Astrocyte (in vitro differentiated cells and primary cell): ENCODE data around the gene SNPH. TPM values are rescaled to one million over a fixed set of nuclear protein-coding genes. Genes with fewer than 3 reads are reported as not detected.

Experiments
- DNase-seq: peaks from one replicate; pipeline ENCODE4 v3.0.0-alpha.2; 2010; ENCODE audit warnings: low read depth
- FAIRE-seq: peaks from 2 replicates; lab custom pipeline; 2011; peaks lifted over from hg19 to GRCh38; lab: Jason Lieb, UNC
- H2AFZ ChIP-seq: 2 replicates; pipeline ENCODE4 v1.6.0; 2012; ENCODE audit warnings: low read depth, low read length, inconsistent platforms
- H3K27ac ChIP-seq: 2 replicates; pipeline ENCODE4 v1.5.1; 2011; ENCODE audit warnings: low read depth, low read length, inconsistent platforms
- H3K27me3 ChIP-seq: 2 replicates; pipeline ENCODE4 v1.6.0; 2011; ENCODE audit warnings: low read length, inconsistent platforms; ENCODE audit not compliant: insufficient read depth
- H3K36me3 ChIP-seq: 2 replicates; pipeline ENCODE4 v1.5.1; 2011; ENCODE audit warnings: low read length, inconsistent platforms; ENCODE audit not compliant: insufficient read depth
- H3K4me1 ChIP-seq: 2 replicates; pipeline ENCODE4 v1.5.1; 2011; ENCODE audit warnings: low read length, inconsistent platforms; ENCODE audit not compliant: insufficient read depth
- H3K4me2 ChIP-seq: 2 replicates; pipeline ENCODE4 v1.6.0; 2012; ENCODE audit warnings: low read length, inconsistent platforms
- H3K4me3 ChIP-seq: 2 replicates; pipeline ENCODE4 v1.5.1; 2011; ENCODE audit warnings: low read depth, mild to moderate bottlenecking, low read length, inconsistent platforms; ENCODE audit not compliant: insufficient read depth
- H3K79me2 ChIP-seq: 2 replicates; pipeline ENCODE4 v1.6.0; 2012; ENCODE audit warnings: mild to moderate bottlenecking, low read length, inconsistent platforms; ENCODE audit not compliant: insufficient read depth
- H3K9ac ChIP-seq: 2 replicates; pipeline ENCODE4 v1.6.0; 2012; ENCODE audit warnings: mild to moderate bottlenecking, low read length, inconsistent platforms
- H3K9me3 ChIP-seq: 2 replicates; pipeline ENCODE4 v1.5.1; 2012; ENCODE audit warnings: low read depth, mild to moderate bottlenecking, low read length, inconsistent platforms; ENCODE audit not compliant: insufficient read depth
- H4K20me1 ChIP-seq: 2 replicates; pipeline ENCODE4 v1.6.0; 2012; ENCODE audit warnings: low read length, inconsistent platforms; ENCODE audit not compliant: insufficient read depth
- H3K27ac Mint-ChIP-seq: one replicate; pipeline ENCODE4 v1.8.0; 2021; ENCODE audit warnings: mild to moderate bottlenecking, mixed read lengths; ENCODE audit not compliant: unreplicated experiment
- H3K27me3 Mint-ChIP-seq: one replicate; pipeline ENCODE4 v1.8.0; 2021; ENCODE audit warnings: low read depth, mixed read lengths; ENCODE audit not compliant: unreplicated experiment
- H3K36me3 Mint-ChIP-seq: one replicate; pipeline ENCODE4 v1.8.0; 2021; ENCODE audit warnings: low read depth, mixed read lengths; ENCODE audit not compliant: unreplicated experiment
- H3K4me1 Mint-ChIP-seq: one replicate; pipeline ENCODE4 v1.8.0; 2021; ENCODE audit warnings: low read depth, mixed read lengths; ENCODE audit not compliant: unreplicated experiment
- H3K4me3 Mint-ChIP-seq: one replicate; pipeline ENCODE4 v1.8.0; 2021; ENCODE audit warnings: mild to moderate bottlenecking, moderate library complexity, mixed read lengths; ENCODE audit not compliant: unreplicated experiment
- H3K9me3 Mint-ChIP-seq: one replicate; pipeline ENCODE4 v1.8.0; 2021; ENCODE audit warnings: mild to moderate bottlenecking, mixed read lengths; ENCODE audit not compliant: unreplicated experiment
- EZH2 ChIP-seq: IDR thresholded peaks from 2 replicates; pipeline ENCODE4 v1.6.1; 2012; ENCODE audit warnings: mild to moderate bottlenecking, low read length, inconsistent platforms; ENCODE audit not compliant: insufficient read depth
- total RNA-seq: library from RNA; stranded (reverse); gene quantifications from 2 replicates; pipeline ENCODE4 v1.2.1, GENCODE V29; 2021
- TF ChIP-seq, protein P1 (sequence below): IDR thresholded peaks from 2 replicates; pipeline ENCODE4 v1.5.1; 2011; ENCODE audit warnings: low read depth, mild to moderate bottlenecking, inconsistent platforms, low read length, moderate library complexity; ENCODE audit not compliant: insufficient read depth

Gene SNPH
- total RNA-seq, 1 donor from 2014 or later, result 7.9 TPM

DNA sequence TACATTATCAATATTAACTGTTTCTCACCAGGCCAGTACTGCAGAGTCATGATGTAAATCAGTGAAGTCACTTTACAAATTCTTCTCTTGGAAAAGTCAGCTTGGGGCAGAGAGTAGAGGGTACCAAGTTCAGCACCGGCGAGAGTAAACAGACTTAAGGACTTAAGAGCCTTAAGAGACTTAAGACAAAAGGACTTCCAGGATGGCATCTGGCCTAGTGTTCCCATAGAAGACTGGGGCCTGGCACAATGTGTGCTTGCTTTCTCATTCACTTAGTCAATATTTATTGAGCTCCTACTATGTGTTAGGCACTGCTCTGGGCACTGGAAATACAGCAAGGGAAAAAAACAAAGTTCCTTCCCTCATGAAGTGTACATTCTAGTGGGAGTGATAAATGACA lies 1.4 kb upstream of the SNPH start:
- no peak overlapping the region for H3K27ac Mint-ChIP-seq
- H3K4me3 Mint-ChIP-seq, result peak overlapping the region; percentile 86

DNA sequence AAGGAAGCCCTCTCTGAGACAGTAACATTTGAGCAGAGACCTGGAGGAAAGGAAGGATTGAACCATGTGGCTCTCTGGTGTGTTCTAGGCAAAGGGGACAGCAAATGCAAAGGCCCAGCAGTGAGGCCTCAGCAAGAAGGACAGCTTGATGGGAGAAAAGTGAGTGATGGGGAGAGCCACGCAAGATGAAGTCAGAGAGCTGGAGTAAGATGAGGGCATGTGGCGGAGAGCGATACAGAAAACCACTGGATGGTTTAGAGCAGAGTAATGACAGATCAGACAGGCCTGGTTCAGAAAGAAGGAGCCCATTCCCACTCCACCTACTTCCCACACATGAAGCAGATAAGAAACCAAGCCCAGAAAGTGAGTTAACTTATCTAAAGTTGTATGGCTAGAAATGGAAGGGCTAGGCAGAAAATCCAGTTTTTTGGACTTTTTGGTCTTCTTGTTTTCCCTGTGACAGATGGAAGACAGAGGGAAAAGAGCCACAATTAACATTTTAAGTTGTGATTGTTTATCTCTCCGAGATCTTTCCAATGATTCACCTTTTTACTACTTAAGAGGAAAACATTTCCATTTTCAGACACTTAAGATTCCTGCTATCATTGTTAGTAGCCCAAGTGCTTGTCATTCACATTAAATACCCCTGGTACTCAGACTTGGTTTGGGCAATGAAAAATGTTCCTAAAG lies 723 bp upstream of the SNPH start:
- DNase-seq, result peak; percentile 30
- no peaks in the 10 kb centered on the region for H3K9me3 Mint-ChIP-seq
- FAIRE-seq, result no peak
- H3K4me2 ChIP-seq, result peak overlapping the region; percentile 90
- no peaks in the 10 kb centered on the region for H3K27me3 Mint-ChIP-seq
- H3K36me3 Mint-ChIP-seq, result no peaks in the 10 kb centered on the region
- peak overlapping the region; percentile 86 for H3K4me3 Mint-ChIP-seq
- peak overlapping the region; percentile 72 for H3K9ac ChIP-seq
- no peak overlapping the region for H3K27ac Mint-ChIP-seq
- H2AFZ ChIP-seq, result peak overlapping the region; percentile 92
- TF ChIP-seq, protein P1, sequence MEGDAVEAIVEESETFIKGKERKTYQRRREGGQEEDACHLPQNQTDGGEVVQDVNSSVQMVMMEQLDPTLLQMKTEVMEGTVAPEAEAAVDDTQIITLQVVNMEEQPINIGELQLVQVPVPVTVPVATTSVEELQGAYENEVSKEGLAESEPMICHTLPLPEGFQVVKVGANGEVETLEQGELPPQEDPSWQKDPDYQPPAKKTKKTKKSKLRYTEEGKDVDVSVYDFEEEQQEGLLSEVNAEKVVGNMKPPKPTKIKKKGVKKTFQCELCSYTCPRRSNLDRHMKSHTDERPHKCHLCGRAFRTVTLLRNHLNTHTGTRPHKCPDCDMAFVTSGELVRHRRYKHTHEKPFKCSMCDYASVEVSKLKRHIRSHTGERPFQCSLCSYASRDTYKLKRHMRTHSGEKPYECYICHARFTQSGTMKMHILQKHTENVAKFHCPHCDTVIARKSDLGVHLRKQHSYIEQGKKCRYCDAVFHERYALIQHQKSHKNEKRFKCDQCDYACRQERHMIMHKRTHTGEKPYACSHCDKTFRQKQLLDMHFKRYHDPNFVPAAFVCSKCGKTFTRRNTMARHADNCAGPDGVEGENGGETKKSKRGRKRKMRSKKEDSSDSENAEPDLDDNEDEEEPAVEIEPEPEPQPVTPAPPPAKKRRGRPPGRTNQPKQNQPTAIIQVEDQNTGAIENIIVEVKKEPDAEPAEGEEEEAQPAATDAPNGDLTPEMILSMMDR, result no peak
- no peak for TF ChIP-seq EZH2
- peaks cover 10% of the 10 kb centered on the region for H3K4me1 ChIP-seq
- H3K4me1 Mint-ChIP-seq, result peaks cover 7% of the 10 kb centered on the region
- H3K27me3 ChIP-seq, result peaks cover 7% of the 10 kb centered on the region
- H3K36me3 ChIP-seq, result peaks cover 3% of the 10 kb centered on the region
- H3K9me3 ChIP-seq, result no peaks in the 10 kb centered on the region
- no peak overlapping the region for H3K27ac ChIP-seq
- H3K79me2 ChIP-seq, result no peaks in the 10 kb centered on the region
- peaks cover 15% of the 10 kb centered on the region for H4K20me1 ChIP-seq
- peak overlapping the region; percentile 65 for H3K4me3 ChIP-seq

More for the DNA sequence above, 1.4 kb upstream of the SNPH start:
- no peaks in the 10 kb centered on the region for H3K9me3 Mint-ChIP-seq
- no peaks in the 10 kb centered on the region for H3K36me3 Mint-ChIP-seq
- H3K4me2 ChIP-seq, result no peak overlapping the region
- FAIRE-seq, result no peak
- H3K27ac ChIP-seq, result no peak overlapping the region
- TF ChIP-seq EZH2, result no peak
- H4K20me1 ChIP-seq, result peaks cover 15% of the 10 kb centered on the region
- H3K4me1 ChIP-seq, result peaks cover 10% of the 10 kb centered on the region
- no peak for DNase-seq
- H3K27me3 Mint-ChIP-seq, result no peaks in the 10 kb centered on the region
- H3K9me3 ChIP-seq, result no peaks in the 10 kb centered on the region
- H2AFZ ChIP-seq, result no peak overlapping the region
- H3K4me1 Mint-ChIP-seq, result peaks cover 7% of the 10 kb centered on the region
- H3K36me3 ChIP-seq, result peaks cover 2% of the 10 kb centered on the region
- peaks cover 8% of the 10 kb centered on the region for H3K27me3 ChIP-seq
- no peaks in the 10 kb centered on the region for H3K79me2 ChIP-seq
- H3K4me3 ChIP-seq, result no peak overlapping the region
- H3K9ac ChIP-seq, result no peak overlapping the region

DNA sequence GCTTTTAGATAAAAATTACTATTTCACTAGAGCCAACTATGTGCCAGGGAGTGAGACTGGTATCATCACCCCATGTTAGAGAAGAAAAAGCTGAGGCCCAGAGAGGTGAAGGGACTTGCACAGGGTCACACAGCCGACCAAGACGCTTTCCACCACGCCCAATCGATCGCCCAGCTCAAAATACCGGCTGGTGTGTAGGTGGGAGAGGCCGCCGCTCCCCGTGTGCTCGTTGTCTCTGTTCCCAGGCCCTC lies 253 bp upstream of the SNPH start:
- H3K9me3 Mint-ChIP-seq, result no peaks in the 10 kb centered on the region
- Histone ChIP-seq H3K27me3 (peaks cover 2% of the 10 kb centered on the region), H3K9ac (peak overlapping the region; percentile 72), H3K36me3 (peaks cover 3% of the 10 kb centered on the region), H3K4me2 (peak overlapping the region; percentile 90), H2AFZ (peak overlapping the region; percentile 92), H3K4me1 (peaks cover 10% of the 10 kb centered on the region), H3K4me3 (peak overlapping the region; percentile 65), H4K20me1 (peaks cover 15% of the 10 kb centered on the region), H3K9me3 (no peaks in the 10 kb centered on the region), H3K79me2 (no peaks in the 10 kb centered on the region), H3K27ac (no peak overlapping the region)
- FAIRE-seq, result no peak
- H3K27ac Mint-ChIP-seq, result peak overlapping the region; percentile 64
- no peaks in the 10 kb centered on the region for H3K27me3 Mint-ChIP-seq
- TF ChIP-seq, protein P1, result no peak
- no peak for TF ChIP-seq EZH2
- H3K4me3 Mint-ChIP-seq, result peak overlapping the region; percentile 86
- DNase-seq, result no peak
- H3K36me3 Mint-ChIP-seq, result no peaks in the 10 kb centered on the region
- peaks cover 7% of the 10 kb centered on the region for H3K4me1 Mint-ChIP-seq
